Fibroblast of villous mesenchyme (primary cell): ENCODE measurements around the gene PNPO. TPM values are rescaled to one million over a fixed set of nuclear protein-coding genes. Genes with fewer than 3 reads are reported as not detected.

ENCODE experiments used
- DNase-seq: peaks from one replicate; pipeline ENCODE4 v3.0.0-alpha.2; 2010; ENCODE audit warnings: low read depth
- H3K4me3 ChIP-seq: 2 replicates; pipeline ENCODE4 v1.5.1; 2011; ENCODE audit warnings: low read depth, mild to moderate bottlenecking, low read length
- total RNA-seq: library from RNA; depleted of rRNA; stranded (reverse); fragments of >200 nt; gene quantifications from 2 replicates; pipeline ENCODE4 v1.2.3, GENCODE V29; 2012
- TF ChIP-seq, protein P1 (sequence below): IDR thresholded peaks from 2 replicates; pipeline ENCODE4 v1.5.1; 2012; ENCODE audit warnings: low read depth, mild to moderate bottlenecking, low read length; ENCODE audit not compliant: insufficient read depth

The PNPO gene
- total RNA-seq, 1 donor, result 49.2 TPM

DNA sequence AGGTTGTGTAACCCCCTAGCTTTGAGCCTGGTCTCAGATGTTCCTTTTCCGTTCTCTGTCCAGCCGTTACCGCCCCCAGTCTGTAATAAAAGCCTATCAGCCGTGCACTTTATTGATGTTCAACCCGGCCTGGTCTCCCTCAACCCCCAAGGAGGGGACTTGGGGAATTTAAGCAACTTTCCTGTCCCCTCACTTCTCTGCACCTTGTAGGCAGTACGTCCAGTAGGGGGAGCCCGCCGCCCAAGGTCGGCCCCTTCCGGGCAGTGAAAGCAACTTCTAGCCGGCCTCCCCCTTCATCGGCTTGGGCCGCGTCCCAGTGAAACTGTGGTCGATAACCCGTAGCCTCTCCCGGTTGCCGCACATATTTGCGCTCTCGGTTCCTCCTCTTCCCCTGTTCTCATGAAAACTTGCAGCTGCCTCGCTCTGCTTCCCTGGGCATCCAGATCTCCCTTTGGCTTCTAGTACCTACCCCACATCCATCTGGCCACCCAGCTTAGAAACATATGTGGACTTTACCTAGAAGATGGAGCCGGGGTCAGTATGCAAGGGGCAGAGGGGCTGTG lies 7.9 kb downstream of the PNPO start:
- peak; percentile 89 for DNase-seq
- peak overlapping the region; percentile 16 for H3K4me3 ChIP-seq
- TF ChIP-seq, protein P1, sequence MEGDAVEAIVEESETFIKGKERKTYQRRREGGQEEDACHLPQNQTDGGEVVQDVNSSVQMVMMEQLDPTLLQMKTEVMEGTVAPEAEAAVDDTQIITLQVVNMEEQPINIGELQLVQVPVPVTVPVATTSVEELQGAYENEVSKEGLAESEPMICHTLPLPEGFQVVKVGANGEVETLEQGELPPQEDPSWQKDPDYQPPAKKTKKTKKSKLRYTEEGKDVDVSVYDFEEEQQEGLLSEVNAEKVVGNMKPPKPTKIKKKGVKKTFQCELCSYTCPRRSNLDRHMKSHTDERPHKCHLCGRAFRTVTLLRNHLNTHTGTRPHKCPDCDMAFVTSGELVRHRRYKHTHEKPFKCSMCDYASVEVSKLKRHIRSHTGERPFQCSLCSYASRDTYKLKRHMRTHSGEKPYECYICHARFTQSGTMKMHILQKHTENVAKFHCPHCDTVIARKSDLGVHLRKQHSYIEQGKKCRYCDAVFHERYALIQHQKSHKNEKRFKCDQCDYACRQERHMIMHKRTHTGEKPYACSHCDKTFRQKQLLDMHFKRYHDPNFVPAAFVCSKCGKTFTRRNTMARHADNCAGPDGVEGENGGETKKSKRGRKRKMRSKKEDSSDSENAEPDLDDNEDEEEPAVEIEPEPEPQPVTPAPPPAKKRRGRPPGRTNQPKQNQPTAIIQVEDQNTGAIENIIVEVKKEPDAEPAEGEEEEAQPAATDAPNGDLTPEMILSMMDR, result peak; percentile 96

DNA sequence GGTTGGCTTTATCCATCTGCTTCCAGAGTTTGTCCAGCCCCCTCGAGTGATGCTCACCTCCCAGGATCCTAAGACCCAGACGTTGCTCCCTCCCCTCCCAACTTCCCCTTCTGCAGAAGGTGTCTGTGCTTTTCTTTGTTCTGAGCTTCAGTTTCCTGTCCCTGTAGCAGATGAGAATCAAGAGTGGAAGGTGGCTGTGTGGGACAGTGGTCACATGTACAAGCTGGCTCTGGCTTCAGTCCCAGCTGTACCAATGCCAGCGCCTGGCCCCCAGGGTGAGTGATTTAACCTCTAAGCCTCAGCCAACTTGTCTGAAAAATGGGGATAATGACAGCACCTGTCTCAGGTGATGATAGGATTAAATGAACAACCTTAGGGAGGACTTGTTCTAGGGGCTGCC lies 8.6 kb downstream of the PNPO start:
- no peak overlapping the region for H3K4me3 ChIP-seq
- no peak for DNase-seq
- TF ChIP-seq, protein P1, result no peak

DNA sequence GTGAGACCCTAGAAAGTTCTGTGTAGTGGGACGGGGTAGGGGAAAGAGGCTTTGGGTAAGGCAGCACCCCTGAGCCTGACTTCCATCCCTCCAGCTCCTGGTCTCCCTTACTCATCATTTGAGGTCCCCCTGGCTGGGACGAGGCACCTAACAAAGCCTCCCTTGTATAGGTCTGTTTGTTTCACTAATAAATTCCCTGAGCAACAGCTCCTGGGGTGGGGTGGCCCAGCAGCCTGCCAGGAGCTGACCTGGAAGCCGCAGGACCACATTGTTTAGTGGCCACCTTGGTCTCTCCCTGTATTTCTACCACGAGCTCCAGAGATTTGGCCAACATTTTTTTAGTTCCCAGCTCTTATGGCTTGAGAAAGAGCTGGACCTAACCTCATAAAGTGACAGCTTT lies 9.1 kb downstream of the PNPO start:
- no peak overlapping the region for H3K4me3 ChIP-seq
- no peak for DNase-seq
- TF ChIP-seq, protein P1, result no peak

DNA sequence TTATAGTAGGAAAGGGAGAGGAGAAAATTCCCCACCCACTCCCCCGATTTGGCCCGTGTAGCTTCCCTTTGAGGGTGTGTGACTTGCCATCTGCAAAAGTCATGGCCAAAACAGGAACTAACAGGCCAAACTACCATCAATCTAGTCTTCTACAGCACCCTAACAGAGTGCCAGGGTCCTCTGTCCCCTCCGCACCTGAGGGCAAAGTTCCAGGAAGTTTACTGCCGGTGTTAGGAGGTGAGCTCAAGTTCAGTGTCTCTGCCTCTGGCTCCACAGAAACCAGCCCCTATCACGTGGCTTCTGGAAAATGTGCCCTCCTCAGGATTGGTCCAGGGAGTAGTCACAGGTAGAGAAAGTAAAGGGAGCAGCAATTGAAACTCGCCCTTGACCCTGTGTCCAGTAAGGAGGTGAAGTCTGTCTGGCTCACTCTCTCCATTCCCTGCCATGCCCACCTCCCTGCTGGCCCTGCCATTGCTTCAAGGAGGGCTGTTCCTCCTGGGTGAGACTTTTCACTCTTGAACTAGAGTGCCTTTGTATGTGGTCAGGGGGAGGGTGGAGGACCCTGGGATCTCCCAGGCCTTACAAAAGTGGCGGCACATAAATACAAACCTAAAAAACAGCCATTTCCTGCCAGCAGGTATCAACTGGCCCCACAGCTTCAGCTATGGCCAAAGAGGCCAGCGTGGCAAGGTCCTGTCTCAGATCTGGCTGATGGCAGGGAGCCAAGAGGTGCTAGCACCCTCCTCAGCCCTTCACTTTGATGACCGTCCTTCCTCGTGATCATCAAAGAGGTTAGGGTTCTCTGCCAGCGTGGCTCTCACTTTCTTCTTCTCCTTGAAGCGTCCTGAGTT lies 11.0 kb downstream of the PNPO start:
- DNase-seq, result no peak
- no peak overlapping the region for H3K4me3 ChIP-seq
- TF ChIP-seq, protein P1, result no peak

DNA sequence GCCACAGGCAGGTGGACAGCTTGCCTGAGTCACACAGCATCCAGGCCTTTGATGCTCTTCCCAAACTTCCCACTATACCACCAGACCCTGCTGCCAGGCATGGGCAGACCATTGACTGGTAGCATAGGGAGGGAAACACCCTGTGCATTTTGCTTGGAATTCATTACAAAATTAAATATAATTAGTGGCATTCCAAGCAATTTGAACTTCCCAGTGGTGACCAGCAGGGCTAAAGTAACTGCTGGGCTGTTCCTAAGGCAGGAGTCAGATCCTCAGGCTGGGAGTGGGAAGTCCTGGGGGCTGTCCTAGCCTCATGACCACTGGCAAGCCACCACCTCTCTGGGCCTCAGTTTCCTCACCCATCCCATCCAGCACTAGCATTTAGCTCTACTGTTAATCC lies 12.5 kb downstream of the PNPO start:
- TF ChIP-seq, protein P1, result no peak
- H3K4me3 ChIP-seq, result no peak overlapping the region
- DNase-seq, result no peak

DNA sequence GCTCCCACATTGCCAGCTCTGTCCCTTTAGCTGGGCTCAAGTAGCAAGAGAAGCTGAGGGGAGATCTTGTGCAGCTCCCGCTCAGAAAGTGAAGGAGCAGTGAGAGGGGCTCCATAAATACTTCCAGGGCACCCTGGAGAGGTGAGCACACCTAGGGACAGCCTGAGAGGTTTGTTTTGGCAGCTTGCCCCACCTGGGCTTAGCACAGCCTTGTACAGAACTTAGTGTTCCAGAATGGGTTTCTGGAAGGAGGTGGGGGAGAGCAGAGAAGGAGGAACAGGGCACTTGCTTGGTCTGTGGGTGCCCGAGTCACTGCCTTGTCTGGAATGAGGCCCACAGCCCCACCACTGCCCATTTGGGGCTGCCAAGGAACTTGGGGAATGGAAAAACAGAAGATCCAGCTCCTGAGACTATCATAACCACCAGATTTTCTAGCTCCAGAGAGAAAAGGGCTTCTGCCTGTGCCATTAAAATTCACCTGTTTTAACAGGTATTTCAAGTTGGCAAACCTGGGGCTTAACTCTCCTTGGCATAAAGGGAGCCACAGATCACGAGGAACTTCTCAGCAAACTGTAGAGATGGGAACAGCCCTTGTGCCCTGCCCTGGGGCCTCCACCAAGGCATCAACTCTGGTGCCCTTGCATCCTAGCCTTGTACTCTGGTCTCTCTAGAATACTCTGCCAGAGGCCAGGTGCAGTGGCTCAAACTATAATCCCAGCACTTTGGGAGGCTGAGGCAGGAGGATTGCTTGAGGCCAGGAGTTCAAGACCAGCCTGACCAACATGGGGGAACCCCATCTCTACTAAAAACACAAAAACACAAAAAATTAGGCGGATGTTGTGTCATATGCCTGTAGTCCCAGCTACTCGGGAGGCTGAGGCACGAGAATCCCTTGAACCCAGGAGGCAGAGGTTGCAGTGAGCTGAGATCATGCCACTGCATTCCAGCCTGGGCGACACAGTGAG lies 14.4 kb downstream of the PNPO start:
- DNase-seq, result no peak
- no peak overlapping the region for H3K4me3 ChIP-seq
- TF ChIP-seq, protein P1, result no peak
